Osteocyte (in vitro differentiated cells): ENCODE measurements around the gene SNX20. TPM values are rescaled to one million over a fixed set of nuclear protein-coding genes. Genes with fewer than 3 reads are reported as not detected.

Experiments used
- DNase-seq: peaks from one replicate; pipeline ENCODE4 v3.0.0; 2021; ENCODE audit warnings: mixed read lengths; ENCODE audit not compliant: unreplicated experiment; ENCODE audit errors: extremely low spot score
- H3K27ac Mint-ChIP-seq: one replicate; pipeline ENCODE4 v1.8.0; 2021; ENCODE audit warnings: mild to moderate bottlenecking, mixed read lengths; ENCODE audit not compliant: unreplicated experiment
- H3K27me3 Mint-ChIP-seq: one replicate; pipeline ENCODE4 v1.8.0; 2021; ENCODE audit warnings: mixed read lengths; ENCODE audit not compliant: unreplicated experiment
- H3K36me3 Mint-ChIP-seq: one replicate; pipeline ENCODE4 v1.8.0; 2021; ENCODE audit warnings: mixed read lengths; ENCODE audit not compliant: unreplicated experiment
- H3K4me1 Mint-ChIP-seq: one replicate; pipeline ENCODE4 v1.8.0; 2021; ENCODE audit warnings: mixed read lengths; ENCODE audit not compliant: unreplicated experiment
- H3K4me3 Mint-ChIP-seq: one replicate; pipeline ENCODE4 v1.8.0; 2021; ENCODE audit warnings: mild to moderate bottlenecking, moderate library complexity, mixed read lengths; ENCODE audit not compliant: unreplicated experiment
- H3K9me3 Mint-ChIP-seq: one replicate; pipeline ENCODE4 v1.8.0; 2021; ENCODE audit warnings: mixed read lengths; ENCODE audit not compliant: unreplicated experiment
- CTCF ChIP-seq: fragments of 200-600 bp; sonication (generic); IDR thresholded peaks from 2 replicates; pipeline ENCODE4 v1.5.0; 2021; ENCODE audit warnings: antibody characterized with exemption, mild to moderate bottlenecking, moderate library complexity
- total RNA-seq: library from RNA; stranded (reverse); gene quantifications from 2 replicates; pipeline ENCODE4 v1.2.1, GENCODE V29; 2021

Gene SNX20
- total RNA-seq, 1 donor from 2014 or later: not detected

GRCh38 chr16:50696575-50697420 is 15.7 kb upstream of the SNX20 start:
- Mint-ChIP-seq H3K4me3 (no peak overlapping the region), H3K36me3 (no peaks in the 10 kb centered on the region), H3K27ac (no peak overlapping the region), H3K27me3 (peaks cover 24% of the 10 kb centered on the region), H3K4me1 (peaks cover 15% of the 10 kb centered on the region), H3K9me3 (no peaks in the 10 kb centered on the region)
- no peak for TF ChIP-seq CTCF
- no peak for DNase-seq

GRCh38 chr16:50696126-50696525 is 15.0 kb upstream of the SNX20 start:
- H3K4me1 Mint-ChIP-seq: peaks cover 15% of the 10 kb centered on the region
- no peaks in the 10 kb centered on the region for H3K9me3 Mint-ChIP-seq
- DNase-seq: no peak
- no peak overlapping the region for H3K27ac Mint-ChIP-seq
- H3K4me3 Mint-ChIP-seq: no peak overlapping the region
- peaks cover 22% of the 10 kb centered on the region for H3K27me3 Mint-ChIP-seq
- no peaks in the 10 kb centered on the region for H3K36me3 Mint-ChIP-seq
- TF ChIP-seq CTCF: no peak

GRCh38 chr16:50695017-50696000 is 14.2 kb upstream of the SNX20 start:
- Mint-ChIP-seq H3K36me3 (no peaks in the 10 kb centered on the region), H3K9me3 (no peaks in the 10 kb centered on the region), H3K27ac (no peak overlapping the region), H3K27me3 (peaks cover 26% of the 10 kb centered on the region), H3K4me1 (peaks cover 15% of the 10 kb centered on the region), H3K4me3 (no peak overlapping the region)
- DNase-seq: no peak
- TF ChIP-seq CTCF: no peak

GRCh38 chr16:50694206-50694605 is 13.1 kb upstream of the SNX20 start:
- no peaks in the 10 kb centered on the region for H3K9me3 Mint-ChIP-seq
- no peaks in the 10 kb centered on the region for H3K36me3 Mint-ChIP-seq
- DNase-seq: no peak
- H3K4me1 Mint-ChIP-seq: peaks cover 15% of the 10 kb centered on the region
- no peak overlapping the region for H3K27ac Mint-ChIP-seq
- peaks cover 29% of the 10 kb centered on the region for H3K27me3 Mint-ChIP-seq
- peak overlapping the region; percentile 31 for H3K4me3 Mint-ChIP-seq
- TF ChIP-seq CTCF: no peak
